NCI-H2196 treated with DMSO at 0.1 percent for 48 hours (cell line): Measurements from ENCODE around the gene GK2.

Experiments used
- DNase-seq: peaks from one replicate; lab custom pipeline; 2025; ENCODE audit not compliant: unreplicated experiment; lab: John Stamatoyannopoulos, UW

Gene GK2

DNA sequence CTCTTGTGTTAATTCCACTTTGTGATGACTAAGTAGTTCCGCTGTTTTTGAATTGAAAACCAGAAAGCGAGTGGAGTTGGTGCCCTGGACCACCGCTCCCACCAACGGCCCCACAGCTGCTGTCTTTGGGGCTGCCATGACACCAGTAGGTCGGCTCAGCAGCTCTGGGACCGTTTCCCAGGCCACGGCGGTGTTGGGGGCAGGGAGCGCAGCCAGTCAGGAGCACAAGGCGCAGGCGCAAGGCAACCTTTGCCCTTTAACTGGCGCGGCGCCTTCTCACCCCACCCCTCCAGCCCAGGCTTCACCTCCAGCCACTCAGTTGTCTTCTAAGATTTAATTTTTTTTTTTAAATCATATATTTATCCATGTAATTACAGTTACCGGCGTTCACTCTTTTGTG, at the start of gene GK2:
Gene GK2 (minus strand): TSS at position 166 of the 400 bp plus-strand sequence. CDS start 28 bp downstream, at position 138.
- DNase-seq: no peak

GRCh38 chr4:79455216-79455615, 47.2 kb upstream of the GK2 start:
- no peak for DNase-seq

DNA sequence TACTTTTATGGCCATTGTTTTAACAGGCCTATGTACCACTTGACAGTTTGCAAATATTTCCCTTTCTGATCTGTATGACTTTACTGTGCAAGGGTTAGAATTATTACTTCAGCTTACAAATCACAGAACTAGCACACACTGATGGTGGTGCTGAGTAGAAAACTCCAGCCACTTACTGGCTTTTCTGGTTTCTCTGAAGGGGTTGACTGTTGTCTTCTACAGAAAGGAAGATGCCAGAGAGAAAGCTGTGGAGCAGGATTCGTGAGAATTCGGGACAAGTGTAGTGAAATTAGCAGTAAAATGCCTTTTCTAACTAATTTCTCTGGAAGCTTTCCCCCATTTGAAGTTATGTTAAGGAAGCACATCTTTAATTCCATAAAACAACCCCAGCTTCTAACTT, 46.6 kb upstream of the GK2 start:
- no peak for DNase-seq

- DNase-seq: no peak
Observed at GRCh38 chr4:79450053-79450452, 42.0 kb upstream of the GK2 start.

- no peak for DNase-seq
Observed at GRCh38 chr4:79446145-79446544, 38.1 kb upstream of the GK2 start.

DNA sequence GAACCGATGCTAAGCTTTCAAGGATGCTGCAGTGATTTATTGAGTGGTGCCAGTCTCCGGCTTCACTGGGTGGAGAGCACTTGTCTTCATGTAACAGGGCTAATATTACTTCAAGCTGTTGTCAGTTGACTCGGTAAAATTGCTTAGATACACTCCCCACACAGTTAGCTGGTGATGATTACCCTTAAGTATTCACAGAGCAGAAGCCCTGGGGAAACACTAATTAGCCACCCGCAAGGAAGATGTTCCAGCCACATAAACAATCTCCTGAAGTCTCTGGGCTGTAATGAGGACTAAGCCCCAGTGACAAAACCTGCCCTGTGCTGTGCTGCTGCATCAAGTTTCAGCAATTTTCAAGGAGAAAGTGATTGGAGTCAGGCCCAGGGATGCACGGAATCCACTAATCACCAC, 37.3 kb upstream of the GK2 start:
- DNase-seq: no peak

GRCh38 chr4:79442422-79442821, 34.4 kb upstream of the GK2 start:
- DNase-seq: no peak

- DNase-seq: no peak
Observed at GRCh38 chr4:79439489-79439888, 31.5 kb upstream of the GK2 start.

- DNase-seq: no peak
Observed at GRCh38 chr4:79431839-79432238, 23.8 kb upstream of the GK2 start.

GRCh38 chr4:79429113-79429903, 21.3 kb upstream of the GK2 start:
- DNase-seq: no peak

DNA sequence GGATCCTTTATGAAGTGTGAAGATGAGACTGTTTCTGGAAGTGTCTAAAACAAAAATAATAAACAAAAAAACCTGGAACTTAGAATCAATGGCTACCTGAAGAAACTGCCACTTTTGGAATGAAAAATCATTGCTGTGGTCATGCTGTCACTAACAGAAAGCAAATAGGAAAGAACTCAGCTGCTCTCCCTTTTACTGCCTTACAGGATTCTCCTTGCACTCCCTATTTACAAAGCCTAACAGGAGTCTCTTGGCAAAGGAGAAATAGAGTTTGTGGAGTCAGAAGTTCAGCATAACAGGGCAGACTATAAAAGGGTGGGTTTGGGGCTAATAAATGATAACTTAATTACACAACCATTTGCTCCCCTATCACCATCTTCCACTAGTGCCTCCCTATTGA, 19.0 kb upstream of the GK2 start:
- DNase-seq: no peak

DNA sequence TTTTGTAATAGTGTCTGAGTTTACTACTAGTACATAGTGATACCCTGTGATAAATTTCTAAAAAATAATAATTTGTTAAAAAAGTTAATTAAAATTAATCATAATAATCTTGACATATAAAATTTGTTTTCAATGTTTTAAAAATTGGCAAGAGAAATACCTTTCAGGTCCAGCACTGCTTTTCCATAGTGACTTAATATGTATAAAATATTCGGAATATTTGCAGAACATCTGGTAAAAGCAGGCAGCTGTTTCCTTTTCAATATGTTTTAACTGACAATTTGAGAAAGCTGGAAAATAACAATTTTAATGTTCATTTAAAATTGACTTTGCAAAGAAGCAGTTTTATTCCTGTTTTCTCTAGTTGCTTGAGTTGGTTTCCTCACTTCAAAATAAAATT, 17.6 kb upstream of the GK2 start:
- DNase-seq: no peak

- no peak for DNase-seq
Observed at GRCh38 chr4:79421483-79421882, 13.5 kb upstream of the GK2 start.

- no peak for DNase-seq
Observed at GRCh38 chr4:79413886-79414285, 5.9 kb upstream of the GK2 start.

DNA sequence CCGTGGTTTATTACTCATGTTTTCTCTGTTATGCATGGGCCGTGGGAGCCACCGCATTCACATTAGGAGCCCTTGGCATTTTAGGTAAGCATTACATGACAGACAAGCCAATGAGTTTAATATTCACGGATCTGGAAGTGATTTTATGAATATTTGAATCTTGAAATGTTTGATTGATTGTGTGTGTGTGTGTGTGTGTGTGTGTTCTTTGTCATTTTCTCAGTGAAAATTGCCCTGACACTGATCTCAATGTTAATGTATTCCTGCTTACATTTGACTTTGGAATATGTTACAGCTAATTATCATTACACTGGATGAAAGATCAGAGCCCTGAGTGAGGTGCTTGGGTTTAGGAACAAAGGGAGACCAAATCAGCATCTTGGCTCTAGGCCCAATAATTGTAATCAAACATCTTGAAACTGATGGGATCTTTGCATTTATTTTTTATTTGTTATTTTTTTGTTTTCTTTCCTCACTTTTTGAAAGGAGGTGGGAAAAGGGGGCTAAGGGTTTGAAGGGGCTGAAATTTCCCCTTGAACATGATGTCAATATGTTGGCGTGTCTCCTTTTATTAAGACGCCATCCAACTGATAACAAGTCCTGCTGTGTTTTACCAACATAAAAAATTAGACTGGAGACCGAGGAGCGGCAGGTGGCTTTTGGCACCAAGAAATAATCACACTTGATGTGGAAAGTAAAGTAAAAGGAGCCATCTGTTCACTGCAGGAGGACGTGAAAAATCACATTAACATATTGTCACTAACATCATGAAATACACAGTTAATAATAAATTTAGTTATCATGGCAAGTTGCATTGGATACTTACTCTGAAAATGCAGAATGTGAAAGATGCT, 5.2 kb upstream of the GK2 start:
- DNase-seq: no peak

DNA sequence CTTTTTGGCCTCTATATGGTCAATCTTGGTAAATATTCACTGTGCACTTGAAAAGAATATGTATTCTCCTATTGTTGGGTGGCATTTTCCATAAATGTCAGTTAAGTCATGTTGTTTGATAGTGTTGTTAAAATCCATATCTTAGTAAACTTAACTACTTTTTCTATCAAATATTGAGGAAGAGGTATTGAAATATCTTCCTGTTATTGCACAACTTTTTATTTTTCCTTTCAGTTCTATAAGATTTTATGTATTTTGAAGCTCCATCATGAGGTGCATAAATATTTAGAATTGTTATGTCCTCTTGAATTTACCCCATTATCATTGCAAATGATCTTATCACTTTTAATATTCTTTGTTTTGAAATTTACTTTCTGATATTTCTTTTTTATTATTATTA, 3.4 kb downstream of the GK2 start:
- DNase-seq: no peak

DNA sequence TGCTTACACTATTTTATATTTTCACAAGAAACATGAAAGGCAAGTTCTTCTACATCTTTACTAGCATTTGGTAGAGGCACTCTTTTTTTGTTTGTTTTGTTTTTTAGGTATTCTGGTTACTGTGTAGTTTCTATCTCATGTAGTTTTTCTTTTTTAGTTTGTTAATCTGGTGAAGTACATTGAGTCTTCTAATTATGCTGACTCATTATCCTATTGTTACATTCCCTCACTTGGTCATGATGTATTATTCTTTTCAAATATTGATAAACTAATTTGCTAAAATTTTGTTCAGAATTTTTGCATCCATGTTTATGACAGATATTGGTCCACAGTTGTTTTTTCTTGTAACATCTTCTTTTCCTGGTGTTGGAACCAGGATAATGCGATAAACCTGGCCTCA, 4.7 kb downstream of the GK2 start:
- no peak for DNase-seq

GRCh38 chr4:79402332-79402851, 5.6 kb downstream of the GK2 start:
- DNase-seq: no peak

DNA sequence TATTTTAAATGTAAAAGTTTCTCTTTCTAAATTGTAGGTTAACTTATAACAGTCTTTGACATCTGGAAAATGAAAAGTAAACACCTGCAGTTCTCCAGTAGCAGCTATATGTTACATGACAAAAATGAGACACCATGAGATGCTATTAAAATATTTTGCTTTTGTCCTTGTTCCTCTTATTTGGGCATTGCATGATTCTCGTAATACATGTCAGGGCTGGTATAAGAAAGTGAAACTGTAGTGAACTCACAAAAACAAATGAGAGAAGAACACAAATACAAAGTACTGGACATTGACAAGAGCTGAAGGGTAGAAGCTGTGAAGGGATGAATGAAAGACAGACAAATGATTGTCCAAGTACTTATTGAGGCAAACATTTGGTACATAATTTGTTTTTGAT, 9.0 kb downstream of the GK2 start:
- DNase-seq: no peak

DNA sequence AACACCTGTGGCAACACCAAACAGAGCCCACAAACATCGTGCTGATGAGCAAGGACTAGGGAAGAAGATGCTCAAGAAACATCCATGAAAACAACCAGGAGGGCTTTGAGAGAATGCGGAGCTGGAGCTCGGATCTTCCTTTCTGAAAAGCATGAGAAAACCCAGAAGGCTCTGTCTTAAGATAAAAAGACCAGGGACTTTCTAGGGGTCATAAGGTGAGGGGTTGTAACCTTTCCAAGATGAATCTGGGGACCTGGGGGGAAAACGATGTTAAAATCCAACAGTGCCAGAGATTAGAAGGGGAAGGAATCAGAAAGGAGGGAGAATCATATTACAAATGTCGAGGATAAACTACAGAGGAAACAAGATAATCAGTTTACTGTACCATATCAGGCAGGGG, 10.1 kb downstream of the GK2 start:
- no peak for DNase-seq

- no peak for DNase-seq
Observed at GRCh38 chr4:79396794-79397193, 11.2 kb downstream of the GK2 start.

- DNase-seq: no peak
Observed at GRCh38 chr4:79395841-79396240, 12.2 kb downstream of the GK2 start.
